ENCODE data around the gene NDUFAF2.

The NDUFAF2 gene

DNA sequence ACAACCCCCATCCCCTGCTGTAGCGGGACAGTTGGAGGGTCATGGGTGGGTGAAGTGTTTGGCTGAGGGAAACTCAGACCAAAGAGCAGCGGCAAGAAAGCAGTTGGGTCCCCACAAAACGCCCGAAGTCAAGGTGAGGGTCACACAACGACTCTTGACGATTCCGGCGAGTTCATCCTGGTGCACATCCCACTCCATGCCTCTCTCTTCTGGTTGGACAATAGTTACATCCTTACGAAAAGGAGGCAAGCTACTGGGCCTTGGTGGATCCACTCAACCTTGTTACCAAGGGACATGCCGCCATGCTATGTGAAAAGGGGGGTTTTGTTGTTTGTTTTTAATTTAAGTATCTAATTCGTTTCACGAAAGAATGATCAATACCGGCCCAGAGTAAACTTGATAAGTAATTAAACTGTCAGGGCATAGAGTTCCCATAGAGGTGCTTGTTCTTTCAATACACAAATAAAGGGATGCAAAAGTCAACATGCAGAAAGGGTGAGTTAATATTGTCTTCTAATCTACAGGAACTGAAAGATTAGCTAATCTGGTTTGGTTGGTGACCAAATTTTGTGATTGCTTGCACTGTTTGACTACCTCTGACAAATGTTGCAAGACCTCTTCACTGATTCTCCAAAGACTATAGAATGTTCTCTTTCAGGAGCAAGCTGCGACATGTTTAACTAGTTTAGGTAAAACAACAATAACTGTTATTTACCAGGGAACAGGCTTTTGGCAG, 218.0 kb downstream of the NDUFAF2 start:
- Histone ChIP-seq H3K9me3 (ENCODE audit: control insufficient read depth, insufficient read depth, low read depth, low read length) (no peaks in the 10 kb centered on the region), H3K4me1 (ENCODE audit: control insufficient read depth, insufficient read depth, low read length) (peaks cover 2% of the 10 kb centered on the region; the same call in 1 of the 2 replicates), H3K4me3 (ENCODE audit: low read depth, low read length) (peak overlapping the region; percentile 99), H3K27ac (ENCODE audit: extremely low read depth, low read depth, low read length) (peak overlapping the region; percentile 94), H3K36me3 (ENCODE audit: control insufficient read depth in 2 of 2, insufficient read depth in 1 of 2, low read length in 2 of 2) (peaks cover 11 to 33% of the 10 kb centered on the region in 2 experiments)
- ChIA-PET POLR2A (interaction anchor here (0.6 to 4.3 kb wide), 2 partner anchors 168 to 1242 kb away, joined by 3 to 37 read pairs; partner anchors contain the start of gene ZSWIM6), CTCF (interaction anchor here (0.6 kb wide), 1 partner anchor 229 kb away, joined by 3 read pairs; no protein-coding TSS in a partner anchor)
- TF ChIP-seq ZEB2 (tag by site-specific recombination; IDR thresholded peaks at IDR 0.05), result no peak
- no peak for TF ChIP-seq ZNF423 (tag by site-specific recombination; IDR thresholded peaks at IDR 0.05)
- no peak for TF ChIP-seq INSM2 (tag by site-specific recombination; IDR thresholded peaks at IDR 0.05)
- TF ChIP-seq ZNF335 (tag by site-specific recombination; conservative IDR thresholded peaks at IDR 0.05), result no peak; the same call in 1 of the 2 replicates
- TF ChIP-seq ZNF501 (tag by site-specific recombination; IDR thresholded peaks at IDR 0.05), result no peak; the same call in 1 of the 2 replicates
- TF ChIP-seq REST (tag by site-specific recombination; IDR thresholded peaks at IDR 0.05), result 0 out of 2 replicates have a peak, but pooled peaks have one; percentile 36
- TF ChIP-seq, protein P1, sequence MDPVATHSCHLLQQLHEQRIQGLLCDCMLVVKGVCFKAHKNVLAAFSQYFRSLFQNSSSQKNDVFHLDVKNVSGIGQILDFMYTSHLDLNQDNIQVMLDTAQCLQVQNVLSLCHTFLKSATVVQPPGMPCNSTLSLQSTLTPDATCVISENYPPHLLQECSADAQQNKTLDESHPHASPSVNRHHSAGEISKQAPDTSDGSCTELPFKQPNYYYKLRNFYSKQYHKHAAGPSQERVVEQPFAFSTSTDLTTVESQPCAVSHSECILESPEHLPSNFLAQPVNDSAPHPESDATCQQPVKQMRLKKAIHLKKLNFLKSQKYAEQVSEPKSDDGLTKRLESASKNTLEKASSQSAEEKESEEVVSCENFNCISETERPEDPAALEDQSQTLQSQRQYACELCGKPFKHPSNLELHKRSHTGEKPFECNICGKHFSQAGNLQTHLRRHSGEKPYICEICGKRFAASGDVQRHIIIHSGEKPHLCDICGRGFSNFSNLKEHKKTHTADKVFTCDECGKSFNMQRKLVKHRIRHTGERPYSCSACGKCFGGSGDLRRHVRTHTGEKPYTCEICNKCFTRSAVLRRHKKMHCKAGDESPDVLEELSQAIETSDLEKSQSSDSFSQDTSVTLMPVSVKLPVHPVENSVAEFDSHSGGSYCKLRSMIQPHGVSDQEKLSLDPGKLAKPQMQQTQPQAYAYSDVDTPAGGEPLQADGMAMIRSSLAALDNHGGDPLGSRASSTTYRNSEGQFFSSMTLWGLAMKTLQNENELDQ (tag by site-specific recombination; IDR thresholded peaks at IDR 0.05; ENCODE audit: low read depth), result no peak
- no peak for TF ChIP-seq ZNF133 (tag by site-specific recombination; IDR thresholded peaks at IDR 0.05)
- TF ChIP-seq ZNF248 (tag by site-specific recombination; IDR thresholded peaks at IDR 0.05), result no peak
- no peak for TF ChIP-seq WT1 (tag by site-specific recombination; IDR thresholded peaks at IDR 0.05)
- TF ChIP-seq ZNF10 (tag by site-specific recombination; IDR thresholded peaks at IDR 0.05), result no peak
- no peak for TF ChIP-seq ZNF366 (tag by site-specific recombination; conservative IDR thresholded peaks at IDR 0.05)
- no peak for TF ChIP-seq ZNF266 (tag by site-specific recombination; IDR thresholded peaks at IDR 0.05; ENCODE audit: low read depth)
- 0 out of 2 replicates have a peak, but pooled peaks have one; percentile 17 for TF ChIP-seq ZNF398 (tag by site-specific recombination; IDR thresholded peaks at IDR 0.05)
- TF ChIP-seq ZBTB48 (tag by site-specific recombination; IDR thresholded peaks at IDR 0.05), result peak; percentile 8
- TF ChIP-seq ZNF416 (tag by site-specific recombination; IDR thresholded peaks at IDR 0.05), result no peak
- no peak for TF ChIP-seq ZNF624 (tag by site-specific recombination; IDR thresholded peaks at IDR 0.05)
- TF ChIP-seq ZFHX2 (tag by site-specific recombination; conservative IDR thresholded peaks at IDR 0.05), result no peak
- TF ChIP-seq ZNF658 (tag by site-specific recombination; IDR thresholded peaks at IDR 0.05), result no peak
- TF ChIP-seq ZNF221 (tag by site-specific recombination; IDR thresholded peaks at IDR 0.05; ENCODE audit: borderline replicate concordance), result no peak
- TF ChIP-seq ZNF621 (tag by site-specific recombination; IDR thresholded peaks at IDR 0.05), result no peak
- TF ChIP-seq ZNF112 (tag by site-specific recombination; IDR thresholded peaks at IDR 0.05), result no peak
- TF ChIP-seq SCRT1 (tag by site-specific recombination; IDR thresholded peaks at IDR 0.05; ENCODE audit: borderline replicate concordance), result no peak
- TF ChIP-seq ZNF785 (tag by site-specific recombination; IDR thresholded peaks at IDR 0.05), result no peak
- peak; percentile 43 for TF ChIP-seq GLIS2 (tag by site-specific recombination; IDR thresholded peaks at IDR 0.05)
- TF ChIP-seq, protein P2, sequence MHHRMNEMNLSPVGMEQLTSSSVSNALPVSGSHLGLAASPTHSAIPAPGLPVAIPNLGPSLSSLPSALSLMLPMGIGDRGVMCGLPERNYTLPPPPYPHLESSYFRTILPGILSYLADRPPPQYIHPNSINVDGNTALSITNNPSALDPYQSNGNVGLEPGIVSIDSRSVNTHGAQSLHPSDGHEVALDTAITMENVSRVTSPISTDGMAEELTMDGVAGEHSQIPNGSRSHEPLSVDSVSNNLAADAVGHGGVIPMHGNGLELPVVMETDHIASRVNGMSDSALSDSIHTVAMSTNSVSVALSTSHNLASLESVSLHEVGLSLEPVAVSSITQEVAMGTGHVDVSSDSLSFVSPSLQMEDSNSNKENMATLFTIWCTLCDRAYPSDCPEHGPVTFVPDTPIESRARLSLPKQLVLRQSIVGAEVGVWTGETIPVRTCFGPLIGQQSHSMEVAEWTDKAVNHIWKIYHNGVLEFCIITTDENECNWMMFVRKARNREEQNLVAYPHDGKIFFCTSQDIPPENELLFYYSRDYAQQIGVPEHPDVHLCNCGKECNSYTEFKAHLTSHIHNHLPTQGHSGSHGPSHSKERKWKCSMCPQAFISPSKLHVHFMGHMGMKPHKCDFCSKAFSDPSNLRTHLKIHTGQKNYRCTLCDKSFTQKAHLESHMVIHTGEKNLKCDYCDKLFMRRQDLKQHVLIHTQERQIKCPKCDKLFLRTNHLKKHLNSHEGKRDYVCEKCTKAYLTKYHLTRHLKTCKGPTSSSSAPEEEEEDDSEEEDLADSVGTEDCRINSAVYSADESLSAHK (tag by site-specific recombination; IDR thresholded peaks at IDR 0.05), result no peak
- TF ChIP-seq ZNF544 (tag by site-specific recombination; IDR thresholded peaks at IDR 0.05), result no peak

Data from HEK293 (cell line).